NCI-H146 (cell line): ENCODE data around the gene ALDOC.

Experiments
- DNase-seq: peaks from one replicate; lab custom pipeline; 2025; lab: John Stamatoyannopoulos, UW

Gene ALDOC

DNA sequence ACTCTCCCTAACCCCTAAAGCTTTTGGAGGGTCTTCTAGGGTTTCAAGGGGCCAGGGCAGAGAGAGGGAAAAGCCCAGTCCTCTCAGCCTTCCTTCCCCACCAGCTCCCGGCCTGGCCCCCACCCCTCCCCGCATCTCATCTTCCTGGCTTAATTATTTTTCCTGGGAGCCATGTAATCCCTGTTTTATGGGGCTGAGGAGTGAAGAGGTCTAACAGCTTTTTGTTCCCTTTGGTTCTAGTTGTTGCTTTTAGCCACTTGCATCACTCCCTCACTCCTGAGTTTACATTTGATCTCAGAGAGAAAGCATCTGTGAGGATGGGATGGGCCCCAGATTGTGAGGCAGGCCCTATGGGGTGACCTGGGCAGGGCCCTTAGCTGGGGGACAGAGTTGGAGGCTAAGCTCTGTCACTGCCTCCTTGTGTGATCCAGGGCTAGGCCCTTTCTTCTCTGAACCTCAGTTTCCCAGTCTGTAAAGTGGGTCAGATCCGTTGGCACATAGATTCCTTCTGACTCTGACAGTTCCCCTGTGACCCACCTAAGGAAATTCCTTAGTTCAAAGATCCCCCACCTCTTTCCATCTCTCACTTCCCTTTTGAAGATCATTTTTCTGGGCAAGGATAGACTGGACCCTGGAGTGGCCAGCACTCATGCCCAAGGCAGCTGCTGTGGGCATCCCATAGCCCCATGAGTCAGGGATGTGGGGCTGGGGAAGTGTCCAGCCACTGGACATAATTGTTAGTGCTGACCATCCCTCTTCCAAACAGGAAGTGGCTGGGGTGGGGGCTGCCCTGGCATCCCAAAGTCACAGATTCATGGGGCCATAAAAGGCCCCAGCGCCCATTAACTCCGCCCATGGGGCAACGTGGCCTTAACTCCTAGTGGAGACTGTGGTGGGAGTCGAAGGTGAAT is 44.4 kb downstream of the ALDOC start:
- no peak for DNase-seq

DNA sequence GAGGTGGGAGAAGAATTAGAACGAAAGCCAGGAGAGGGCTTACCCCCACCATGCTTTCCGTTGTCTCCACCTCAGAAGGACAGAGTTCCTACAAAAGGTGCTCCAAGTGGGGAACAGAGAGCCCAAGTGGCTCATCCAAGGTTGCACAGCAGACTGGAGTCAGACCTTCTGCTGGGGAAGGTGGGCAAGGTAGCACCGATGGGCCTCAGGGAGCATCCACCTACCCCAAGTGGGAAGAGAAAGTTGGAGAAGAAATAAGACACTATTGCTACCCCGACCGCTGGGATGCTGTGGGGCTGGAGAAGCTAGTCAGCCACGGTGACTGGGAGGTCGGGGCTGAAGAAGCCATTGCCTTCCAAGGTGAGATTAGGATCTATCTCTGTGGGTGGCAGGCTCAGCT is 45.8 kb downstream of the ALDOC start:
- no peak for DNase-seq

DNA sequence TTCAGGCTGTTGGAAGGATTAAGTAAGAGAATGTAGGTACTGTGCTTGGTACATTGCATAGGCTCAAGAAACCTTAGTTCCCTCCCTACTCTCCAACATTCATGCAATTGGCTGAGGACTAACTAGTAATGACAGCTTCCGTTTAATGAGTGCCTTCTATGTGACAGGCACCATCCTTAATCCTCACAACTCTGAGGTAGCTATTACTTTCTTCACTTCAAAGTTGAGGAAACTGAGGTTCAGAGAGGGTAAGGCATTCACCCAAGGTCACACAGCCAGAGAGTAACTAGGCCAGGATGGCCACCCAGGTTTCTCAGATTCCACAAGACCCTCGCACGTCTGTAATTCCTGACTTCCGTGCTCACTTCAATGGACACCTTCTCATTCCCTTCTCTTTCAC is 46.4 kb downstream of the ALDOC start:
- no peak for DNase-seq

DNA sequence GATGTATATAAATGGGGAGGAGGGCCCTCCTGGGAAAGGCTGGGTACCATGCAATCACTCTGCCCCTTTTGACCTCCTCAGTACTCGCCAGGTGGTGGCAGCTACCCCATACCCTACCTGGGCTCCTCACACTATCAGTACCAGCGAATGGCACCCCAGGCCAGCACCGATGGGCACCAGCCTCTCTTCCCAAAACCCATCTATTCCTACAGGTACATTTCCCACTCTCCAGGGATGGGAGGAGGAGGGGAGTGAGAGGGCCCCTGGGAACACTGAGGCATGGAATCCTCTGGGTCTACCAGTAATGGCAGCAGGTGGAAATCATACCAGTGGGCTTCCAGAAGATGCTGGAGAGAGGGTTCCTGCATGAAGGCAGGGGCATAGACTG is 47.7 kb downstream of the ALDOC start:
- no peak for DNase-seq

DNA sequence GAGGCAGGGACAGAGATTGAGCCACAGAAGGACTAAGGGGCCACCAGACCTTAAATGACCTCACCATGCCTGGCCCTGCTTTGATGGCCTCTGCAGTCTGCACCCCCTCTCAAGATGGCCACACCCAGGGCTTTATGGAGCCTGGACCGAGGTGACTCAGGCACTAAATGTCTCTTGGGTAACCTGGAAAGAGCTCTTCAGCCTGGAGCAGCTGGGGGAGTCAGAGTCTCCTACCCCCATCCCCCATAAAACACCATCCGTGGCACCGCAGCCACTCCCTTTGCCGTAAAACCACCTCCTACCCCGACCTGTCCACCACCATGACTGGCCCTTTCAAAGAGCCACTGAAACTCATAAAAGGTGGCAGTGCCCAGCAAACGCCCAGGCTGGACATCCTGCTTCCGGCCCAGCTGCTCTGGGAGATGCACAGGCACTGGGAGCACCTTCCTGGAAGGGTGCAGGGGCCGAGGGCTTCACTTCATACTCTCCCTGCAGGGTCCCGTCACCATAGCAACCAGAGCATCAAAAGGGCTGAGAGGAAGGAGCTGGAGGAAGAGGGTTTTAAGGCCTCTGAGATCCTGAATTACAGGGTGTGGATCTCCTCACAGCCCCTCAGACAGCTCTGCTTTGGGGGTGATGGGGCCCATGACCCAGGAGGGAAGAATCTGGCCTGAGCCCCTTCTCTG is 48.2 kb downstream of the ALDOC start:
- DNase-seq: no peak

DNA sequence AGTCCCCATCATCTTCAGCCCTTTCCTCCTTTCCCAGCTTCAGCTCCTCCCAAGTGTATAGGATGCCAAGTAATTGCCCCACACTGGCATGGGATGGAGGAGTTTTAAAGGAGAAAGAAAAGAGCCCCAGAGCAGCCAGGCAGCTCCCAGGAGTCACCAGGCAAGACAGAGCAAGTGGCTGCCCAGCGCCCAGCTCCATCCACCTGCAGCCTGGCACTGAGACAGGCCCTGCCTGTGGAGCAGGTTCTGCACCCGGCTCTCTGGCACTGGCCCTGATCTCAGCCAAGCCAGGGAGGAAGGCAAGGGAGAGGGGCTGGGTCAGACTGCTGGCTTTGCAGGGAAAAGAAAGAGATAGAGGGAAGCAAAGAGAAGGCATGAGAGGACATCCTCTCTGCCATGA is 48.8 kb downstream of the ALDOC start:
- DNase-seq: no peak

DNA sequence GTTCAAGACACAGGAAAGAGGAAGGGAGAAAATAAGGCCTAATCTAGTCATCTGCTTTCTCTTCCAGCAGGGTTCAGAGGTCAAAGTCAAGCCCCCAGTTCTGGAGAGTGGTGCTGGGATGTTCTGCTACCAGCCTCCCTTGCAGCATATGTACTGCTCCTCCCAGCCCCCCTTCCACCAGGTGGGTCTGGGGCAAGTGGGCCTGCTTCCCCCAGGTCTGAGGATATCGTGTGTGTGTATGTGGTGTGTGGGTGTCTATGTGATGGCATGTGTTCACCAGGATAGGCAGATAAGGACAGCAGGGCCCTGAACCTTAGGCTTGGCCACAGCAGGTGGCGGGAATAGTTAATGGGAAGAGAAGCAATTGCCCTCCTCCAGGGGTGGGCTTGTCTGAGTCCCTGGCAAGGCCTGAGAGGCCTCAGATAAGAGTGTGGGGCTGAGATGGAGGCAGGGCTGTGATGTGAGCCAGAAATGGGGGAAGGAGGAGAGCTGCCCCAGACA is 49.5 kb downstream of the ALDOC start:
- DNase-seq: no peak

DNA sequence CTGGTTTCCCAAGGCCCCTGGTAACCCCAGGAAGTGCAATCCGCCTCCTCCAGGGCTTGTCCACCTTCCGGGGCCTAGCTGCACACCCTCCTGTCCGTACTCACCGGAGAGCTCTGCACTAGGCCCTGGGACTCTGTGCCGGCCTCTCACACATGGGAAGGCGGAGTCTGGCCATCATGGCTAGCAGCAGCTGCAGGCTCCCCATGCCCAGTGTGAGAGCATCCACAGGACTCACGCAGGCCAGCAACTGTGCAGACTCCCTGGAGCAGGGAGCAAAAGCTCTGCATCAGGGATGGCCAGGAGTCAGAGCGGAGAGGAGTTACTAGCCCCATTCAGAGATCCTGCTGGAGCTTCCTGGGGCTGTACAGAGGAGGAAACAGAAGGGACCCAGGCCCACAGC is 50.3 kb downstream of the ALDOC start:
- no peak for DNase-seq

DNA sequence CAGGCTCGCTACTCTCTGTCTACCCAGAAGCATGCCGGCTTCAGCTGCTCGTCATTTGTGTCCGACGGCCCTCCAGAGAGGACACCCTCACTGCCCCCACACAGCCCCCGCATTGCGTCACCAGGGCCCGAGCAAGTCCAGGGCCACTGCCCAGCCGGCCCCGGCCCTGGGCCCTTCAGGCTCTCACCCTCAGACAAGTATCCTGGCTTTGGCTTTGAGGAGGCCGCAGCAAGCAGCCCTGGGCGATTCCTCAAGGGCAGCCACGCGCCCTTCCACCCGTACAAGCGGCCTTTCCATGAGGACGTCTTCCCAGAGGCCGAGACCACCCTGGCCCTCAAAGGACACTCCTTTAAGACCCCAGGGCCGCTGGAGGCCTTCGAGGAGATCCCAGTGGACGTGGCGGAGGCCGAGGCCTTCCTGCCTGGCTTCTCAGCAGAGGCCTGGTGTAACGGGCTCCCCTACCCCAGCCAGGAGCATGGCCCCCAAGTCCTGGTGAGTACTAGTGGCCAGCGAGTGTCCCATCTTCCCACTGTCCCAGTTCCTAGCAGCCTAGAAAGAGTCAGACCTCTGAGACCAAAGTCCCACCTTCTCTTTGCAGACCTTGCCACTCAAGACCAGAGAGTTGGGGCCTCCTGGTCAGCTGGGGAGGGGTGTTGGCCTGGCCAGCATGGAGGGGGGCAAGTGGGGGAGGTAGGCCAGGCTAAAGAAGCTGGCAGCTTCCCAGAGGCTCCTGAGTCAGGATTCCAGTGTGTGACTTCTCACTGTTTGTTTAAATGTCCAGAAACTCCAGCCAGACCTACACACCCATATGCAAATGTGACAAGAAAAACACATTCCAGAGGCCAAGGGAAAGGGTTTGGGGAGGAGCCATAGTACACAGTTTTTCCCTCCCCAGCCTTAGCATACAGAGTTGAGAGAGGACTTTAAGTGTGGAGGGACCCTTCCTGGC is 51.9 kb downstream of the ALDOC start:
- DNase-seq: no peak

DNA sequence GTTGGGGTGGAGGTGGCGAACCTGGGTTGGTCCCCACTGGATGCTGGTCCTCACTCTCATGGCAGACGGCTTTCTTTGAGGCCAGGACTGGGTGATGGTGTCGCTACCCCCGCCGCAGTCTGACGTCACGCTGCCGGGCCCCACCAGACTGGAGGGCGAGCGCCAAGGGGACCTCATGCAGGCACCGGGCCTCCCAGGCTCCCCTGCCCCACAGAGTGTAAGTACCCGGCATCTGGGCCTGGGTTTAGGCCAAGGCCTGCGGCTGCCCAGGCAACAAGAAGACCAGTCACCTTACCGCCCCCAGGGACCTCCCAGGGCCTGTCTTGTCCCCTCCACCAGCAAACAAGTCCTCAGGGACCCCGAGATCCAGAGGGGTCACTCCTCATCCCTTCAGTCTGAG is 52.8 kb downstream of the ALDOC start:
- DNase-seq: no peak

DNA sequence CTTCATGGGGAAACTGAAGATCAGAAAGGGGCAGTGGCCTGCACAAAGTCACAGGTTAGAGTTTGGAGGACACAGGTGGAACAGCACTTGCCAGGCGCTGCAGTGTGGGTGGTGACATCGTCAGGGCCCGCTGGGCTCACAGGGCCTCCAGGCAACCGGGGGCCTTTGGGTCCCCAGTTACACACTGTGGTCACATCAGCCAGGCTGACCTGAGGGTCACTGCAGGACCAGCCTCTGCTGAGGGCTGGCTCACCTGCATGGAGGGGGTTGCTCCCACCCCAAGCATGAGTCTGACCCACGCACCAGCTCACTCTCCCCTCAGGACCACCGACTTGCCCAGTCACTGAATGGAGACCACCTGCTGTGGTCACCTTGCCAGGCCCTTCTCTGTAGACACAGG is 53.5 kb downstream of the ALDOC start:
- no peak for DNase-seq
